Transverse colon (tissue), 3 donors: ENCODE data around the gene SNRPD2.

Experiments used
- CTCF ChIP-seq, 5 experiments: fragments of 200-600 bp in 3 of 5; fragments of 450-650 bp in 2 of 5; sonication (generic) in 3 of 5; IDR thresholded peaks; 1 replicate in 2 of 5; 2 replicates in 3 of 5; pipeline ENCODE4 v1.5.1; 2016 to 2017; ENCODE audit warnings: antibody characterized with exemption in 5 of 5, inconsistent platforms in 3 of 5, mild to moderate bottlenecking in 2 of 5, moderate library complexity in 1 of 5
- EP300 ChIP-seq: sonication (generic); formaldehyde crosslinking; IDR thresholded peaks from one replicate; pipeline ENCODE4 v1.6.1; 2017; ENCODE audit warnings: antibody characterized with exemption, low read depth

GRCh38 chr19:45701676-45702075 lies 9.9 kb upstream of the SNRPD2 start:
- no peak for TF ChIP-seq CTCF (IDR thresholded peaks at IDR 0.05)
- TF ChIP-seq EP300, result no peak
